ENCODE data around the gene DDX49. TPM values are rescaled to one million over a fixed set of nuclear protein-coding genes. Genes with fewer than 3 reads are reported as not detected.
A peak's percentile ranks its signal among the peaks of the same experiment; 100 is the strongest.

The DDX49 gene
- polyA plus RNA-seq, 1 of the 3 experiments (the other 2 are of a cell fraction): 86.8 TPM

GRCh38 chr19:18960370-18960769 is 40.9 kb downstream of the DDX49 start (continued):
- TF ChIP-seq SIN3A (IDR thresholded peaks at IDR 0.05; ENCODE audit: borderline replicate concordance, low read depth, low read length) (no peak), JUND (IDR thresholded peaks at IDR 0.05) (no peak), EZH2phosphoT487 (IDR thresholded peaks at IDR 0.05; ENCODE audit: borderline replicate concordance, low read depth) (no peak), FOSL2 (IDR thresholded peaks at IDR 0.05; ENCODE audit: borderline replicate concordance, low read depth) (no peak), TEAD4 (IDR thresholded peaks at IDR 0.05; ENCODE audit: borderline replicate concordance, insufficient read depth) (no peak), MXI1 (IDR thresholded peaks at IDR 0.05; ENCODE audit: low read depth, low read length) (no peak), IRF3 (IDR thresholded peaks at IDR 0.05; ENCODE audit: low read depth, low read length) (no peak), ELF1 (IDR thresholded peaks at IDR 0.05) (no peak), CTCF (IDR thresholded peaks at IDR 0.05) (no peak), SMC3 (IDR thresholded peaks at IDR 0.05; ENCODE audit: low read depth, low read length) (no peak), RCOR1 (IDR thresholded peaks at IDR 0.05; ENCODE audit: low read length) (no peak)

GRCh38 chr19:18961767-18962620 is 42.5 kb downstream of the DDX49 start:
- H3K79me2 ChIP-seq (ENCODE audit: insufficient read depth): no peaks in the 10 kb centered on the region
- H2AFZ ChIP-seq (ENCODE audit: low read depth): no peak overlapping the region
- H3K36me3 ChIP-seq (replicated peaks in 1 of 2; ENCODE audit: control insufficient read depth in 1 of 2, insufficient read depth in 2 of 2, low read length in 1 of 2): no peaks in the 10 kb centered on the region
- H3K4me2 ChIP-seq: no peak overlapping the region
- H3K9me3 ChIP-seq: no peaks in the 10 kb centered on the region
- peaks cover 5% of the 10 kb centered on the region for H3F3A ChIP-seq (replicated peaks; ENCODE audit: insufficient read depth)
- no peak overlapping the region for H3K4me3 ChIP-seq (ENCODE audit: low read depth in 2 of 2, low read length in 1 of 2)
- no peak overlapping the region for H3K9ac ChIP-seq
- WGBS (ENCODE audit: low lambda C conversion rate): 37% methylated on average over 16 of the region's 26 CpGs
- no peaks in the 10 kb centered on the region for H4K20me1 ChIP-seq (ENCODE audit: insufficient read depth)
- H3K4me1 ChIP-seq (ENCODE audit: control insufficient read depth in 1 of 2, insufficient read depth in 2 of 2, low read depth in 1 of 2, low read length in 1 of 2): no peaks in the 10 kb centered on the region
- no peaks in the 10 kb centered on the region for H3K9me2 ChIP-seq
- POLR2A ChIA-PET: no interaction called here
- TF ChIP-seq NRF1 (IDR thresholded peaks at IDR 0.05; ENCODE audit: low read depth, low read length): no peak
- no peak for TF ChIP-seq FOSL2 (IDR thresholded peaks at IDR 0.05; ENCODE audit: borderline replicate concordance, low read depth)
- TF ChIP-seq CHD2 (IDR thresholded peaks at IDR 0.05; ENCODE audit: low read length, partially characterized antibody): no peak
- TF ChIP-seq SMC3 (IDR thresholded peaks at IDR 0.05; ENCODE audit: low read depth, low read length): no peak
- no peak for TF ChIP-seq IRF3 (IDR thresholded peaks at IDR 0.05; ENCODE audit: low read depth, low read length)
- TF ChIP-seq MEF2A (IDR thresholded peaks at IDR 0.05; ENCODE audit: borderline replicate concordance, low read depth): no peak
- TF ChIP-seq SIN3A (IDR thresholded peaks at IDR 0.05; ENCODE audit: borderline replicate concordance, low read depth, low read length): no peak
- no peak for TF ChIP-seq RCOR1 (IDR thresholded peaks at IDR 0.05; ENCODE audit: low read length)
- TF ChIP-seq ZBTB33 (IDR thresholded peaks at IDR 0.05; ENCODE audit: borderline replicate concordance, low read depth): no peak
- no peak for TF ChIP-seq RXRA (IDR thresholded peaks at IDR 0.05; ENCODE audit: borderline replicate concordance, low read depth)
- TF ChIP-seq GATA2 (CRISPR knock-in tag; IDR thresholded peaks at IDR 0.05): no peak
- TF ChIP-seq REST (IDR thresholded peaks at IDR 0.05; ENCODE audit: low read depth, low read length): no peak
- DNase-seq: peak; percentile 50
- H3K27me3 ChIP-seq (ENCODE audit: insufficient read depth): no peaks in the 10 kb centered on the region
- H3K27ac ChIP-seq (ENCODE audit: low read depth in 2 of 2, low read length in 1 of 2): no peak overlapping the region
- CTCF ChIA-PET: no interaction called here
